PC-9 (cell line): ENCODE data around the gene KRT76.

Source experiments
- EZH2 ChIP-seq: fragments of 200-600 bp; sonication (generic); IDR thresholded peaks from 2 replicates; pipeline ENCODE4 v1.8.0; 2017; ENCODE audit warnings: antibody characterized with exemption, low read depth
- TF ChIP-seq, protein P1 (sequence below): fragments of 200-600 bp; sonication (generic); conservative IDR thresholded peaks from 2 replicates; pipeline ENCODE4 v1.6.1; 2017; ENCODE audit warnings: mixed run types, antibody characterized with exemption, mild to moderate bottlenecking, moderate library complexity

- TF ChIP-seq, protein P1, sequence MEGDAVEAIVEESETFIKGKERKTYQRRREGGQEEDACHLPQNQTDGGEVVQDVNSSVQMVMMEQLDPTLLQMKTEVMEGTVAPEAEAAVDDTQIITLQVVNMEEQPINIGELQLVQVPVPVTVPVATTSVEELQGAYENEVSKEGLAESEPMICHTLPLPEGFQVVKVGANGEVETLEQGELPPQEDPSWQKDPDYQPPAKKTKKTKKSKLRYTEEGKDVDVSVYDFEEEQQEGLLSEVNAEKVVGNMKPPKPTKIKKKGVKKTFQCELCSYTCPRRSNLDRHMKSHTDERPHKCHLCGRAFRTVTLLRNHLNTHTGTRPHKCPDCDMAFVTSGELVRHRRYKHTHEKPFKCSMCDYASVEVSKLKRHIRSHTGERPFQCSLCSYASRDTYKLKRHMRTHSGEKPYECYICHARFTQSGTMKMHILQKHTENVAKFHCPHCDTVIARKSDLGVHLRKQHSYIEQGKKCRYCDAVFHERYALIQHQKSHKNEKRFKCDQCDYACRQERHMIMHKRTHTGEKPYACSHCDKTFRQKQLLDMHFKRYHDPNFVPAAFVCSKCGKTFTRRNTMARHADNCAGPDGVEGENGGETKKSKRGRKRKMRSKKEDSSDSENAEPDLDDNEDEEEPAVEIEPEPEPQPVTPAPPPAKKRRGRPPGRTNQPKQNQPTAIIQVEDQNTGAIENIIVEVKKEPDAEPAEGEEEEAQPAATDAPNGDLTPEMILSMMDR = no peak
- no peak for TF ChIP-seq EZH2
Observed at GRCh38 chr12:52757449-52758176, 19.5 kb downstream of the KRT76 start.
